Eye (tissue), 1 donor: Measurements from ENCODE around the gene SF3B6.

ENCODE experiments used
- DNase-seq: peaks from one replicate; pipeline ENCODE4 v3.0.0-alpha.2; 2015

The SF3B6 gene

GRCh38 chr2:24088821-24089359 lies 12.8 kb upstream of the SF3B6 start:
- no peak for DNase-seq

GRCh38 chr2:24087032-24087431 lies 10.9 kb upstream of the SF3B6 start:
- DNase-seq, result no peak

- no peak for DNase-seq
These were observed 10.1 kb upstream of the SF3B6 start for GRCh38 chr2:24086241-24086640.

GRCh38 chr2:24085200-24085489 lies 9.0 kb upstream of the SF3B6 start:
- DNase-seq, result no peak

GRCh38 chr2:24084386-24085199 lies 8.5 kb upstream of the SF3B6 start, which contains the start of gene TP53I3:
TP53I3 (minus strand) TSS chr2:24084834; CDS start chr2:24084326, 508 bp downstream.
- peak; percentile 97 for DNase-seq

- peak; percentile 94 for DNase-seq
These were observed 7.7 kb upstream of the SF3B6 start for GRCh38 chr2:24083567-24084385.

GRCh38 chr2:24082787-24083566 lies 6.9 kb upstream of the SF3B6 start:
- DNase-seq, result no peak

- peak; percentile 50 for DNase-seq
These were observed 4.6 kb upstream of the SF3B6 start for GRCh38 chr2:24080701-24081100.

GRCh38 chr2:24077879-24078278 lies 1.8 kb upstream of the SF3B6 start:
- DNase-seq, result no peak

- DNase-seq, result no peak
These were observed 1.4 kb upstream of the SF3B6 start for GRCh38 chr2:24077535-24077877.

- peak; percentile 59 for DNase-seq
These were observed 866 bp upstream of the SF3B6 start for GRCh38 chr2:24076849-24077534.

GRCh38 chr2:24075259-24075658 lies 867 bp downstream of the SF3B6 start:
- no peak for DNase-seq

- no peak for DNase-seq
These were observed 2.3 kb downstream of the SF3B6 start for GRCh38 chr2:24073816-24074215.

GRCh38 chr2:24072259-24072658 lies 3.9 kb downstream of the SF3B6 start:
- DNase-seq, result no peak

GRCh38 chr2:24065341-24065740 lies 10.8 kb downstream of the SF3B6 start:
- no peak for DNase-seq

- DNase-seq, result no peak
These were observed 17.4 kb downstream of the SF3B6 start for GRCh38 chr2:24058564-24059271.

GRCh38 chr2:24055750-24056149 lies 20.4 kb downstream of the SF3B6 start:
- no peak for DNase-seq

GRCh38 chr2:24054366-24055010 lies 21.6 kb downstream of the SF3B6 start:
- no peak for DNase-seq

GRCh38 chr2:24052951-24053350 lies 23.2 kb downstream of the SF3B6 start:
- DNase-seq, result no peak

- no peak for DNase-seq
These were observed 24.3 kb downstream of the SF3B6 start for GRCh38 chr2:24051833-24052232.
